HG03045 (cell line): ENCODE data around the gene SEBOX.
A peak's percentile ranks its signal among the peaks of the same experiment; 100 is the strongest.

Experiments used
- ATAC-seq: cut with Tn5 transposase; IDR thresholded peaks from one replicate; pipeline ENCODE4 v1.9.1; 2021; ENCODE audit warnings: mild to moderate bottlenecking, moderate library complexity; ENCODE audit not compliant: unreplicated experiment

SEBOX gene

GRCh38 chr17:28394337-28395116 lies 29.5 kb upstream of the SEBOX start:
- ATAC-seq: no peak

- ATAC-seq: no peak
Measured at GRCh38 chr17:28392491-28392890, 27.5 kb upstream of the SEBOX start.

- no peak for ATAC-seq
Measured at GRCh38 chr17:28391401-28391800, 26.4 kb upstream of the SEBOX start.

GRCh38 chr17:28390984-28391383 lies 26.0 kb upstream of the SEBOX start:
- ATAC-seq: no peak

- ATAC-seq: no peak
Measured at GRCh38 chr17:28390563-28390962, 25.6 kb upstream of the SEBOX start.

GRCh38 chr17:28390141-28390540 lies 25.1 kb upstream of the SEBOX start:
- no peak for ATAC-seq

- ATAC-seq: no peak
Measured at GRCh38 chr17:28388106-28388505, 23.1 kb upstream of the SEBOX start.

- ATAC-seq: no peak
Measured at GRCh38 chr17:28386391-28386790, 21.4 kb upstream of the SEBOX start.

- no peak for ATAC-seq
Measured at GRCh38 chr17:28385406-28385805, 20.4 kb upstream of the SEBOX start.

GRCh38 chr17:28385037-28385400 lies 20.0 kb upstream of the SEBOX start:
- ATAC-seq: peak; percentile 29

GRCh38 chr17:28384281-28385036 lies 19.5 kb upstream of the SEBOX start:
- peak; percentile 60 for ATAC-seq

GRCh38 chr17:28381141-28381825 lies 16.3 kb upstream of the SEBOX start:
- no peak for ATAC-seq

GRCh38 chr17:28379814-28380801 lies 15.1 kb upstream of the SEBOX start:
- no peak for ATAC-seq

- no peak for ATAC-seq
Measured at GRCh38 chr17:28372945-28373274, 7.9 kb upstream of the SEBOX start.

- peak; percentile 13 for ATAC-seq
Measured at GRCh38 chr17:28372203-28372944, 7.4 kb upstream of the SEBOX start.

- ATAC-seq: peak; percentile 80
Measured at GRCh38 chr17:28371245-28372202, 6.5 kb upstream of the SEBOX start, which contains the start of gene SARM1. TSS of gene SARM1 (plus strand) at chr17:28371694. CDS start at chr17:28372033, 339 bp downstream.

- ATAC-seq: no peak
Measured at GRCh38 chr17:28370744-28371103, 5.7 kb upstream of the SEBOX start.

GRCh38 chr17:28370035-28370743 lies 5.2 kb upstream of the SEBOX start, which contains the start of gene VTN:
TSS of gene VTN (minus strand) at chr17:28370307. CDS start at chr17:28370203, 104 bp downstream.
- ATAC-seq: no peak
